SK-MEL-5 (cell line): ENCODE measurements around the gene IRX2. TPM values are rescaled to one million over a fixed set of nuclear protein-coding genes. Genes with fewer than 3 reads are reported as not detected.

Source experiments
- DNase-seq: peaks from one replicate; pipeline ENCODE4 v3.0.0-alpha.2; 2016; ENCODE audit warnings: low read depth, low spot score
- in situ Hi-C: cut with HindIII; loops from 2 replicates; pipeline ENCODE4 v1.10.0; 2016; ENCODE audit warnings: low sequenced_read_pairs, high pct_unique_total_duplicates, low pct_unique_long_range_greater_than_20kb
- total RNA-seq: library from RNA; depleted of rRNA; stranded (reverse); fragments of >200 nt; shearing (Covaris generic); gene quantifications from 2 replicates; pipeline ENCODE4 v1.2.3, GENCODE V29; 2014

IRX2 gene
- total RNA-seq, 1 experiment from 2014 or later: 5.8 TPM

GRCh38 chr5:2748179-2748860, 3.2 kb downstream of the IRX2 start:
- in situ Hi-C loops: no loop called here
- no peak for DNase-seq

GRCh38 chr5:2747363-2748162, 3.9 kb downstream of the IRX2 start:
- in situ Hi-C loops: no loop called here
- no peak for DNase-seq

GRCh38 chr5:2746561-2747032, 4.9 kb downstream of the IRX2 start:
- in situ Hi-C loops: no loop called here
- DNase-seq: peak; percentile 18

- DNase-seq: no peak
- in situ Hi-C loops: no loop called here
Observed at GRCh38 chr5:2744485-2744884, 7.0 kb downstream of the IRX2 start.

- no peak for DNase-seq
- in situ Hi-C loops: no loop called here
Observed at GRCh38 chr5:2742921-2743679, 8.4 kb downstream of the IRX2 start.

GRCh38 chr5:2741956-2742355, 9.5 kb downstream of the IRX2 start:
- DNase-seq: no peak
- in situ Hi-C loops: no loop called here

GRCh38 chr5:2740876-2741555, 10.5 kb downstream of the IRX2 start:
- DNase-seq: no peak
- in situ Hi-C loops: no loop called here

GRCh38 chr5:2740051-2740875, 11.2 kb downstream of the IRX2 start:
- in situ Hi-C loops: no loop called here

GRCh38 chr5:2739360-2740050, 12.0 kb downstream of the IRX2 start:
- no peak for DNase-seq
- in situ Hi-C loops: no loop called here

More at GRCh38 chr5:2740051-2740875, 11.2 kb downstream of the IRX2 start:
- DNase-seq: no peak

GRCh38 chr5:2738700-2739359, 12.6 kb downstream of the IRX2 start:
- in situ Hi-C loops: no loop called here
- no peak for DNase-seq

- no peak for DNase-seq
- in situ Hi-C loops: no loop called here
Observed at GRCh38 chr5:2738156-2738699, 13.2 kb downstream of the IRX2 start.

GRCh38 chr5:2737273-2738155, 14.0 kb downstream of the IRX2 start:
- DNase-seq: no peak
- in situ Hi-C loops: no loop called here

GRCh38 chr5:2736872-2737271, 14.6 kb downstream of the IRX2 start:
- no peak for DNase-seq
- in situ Hi-C loops: no loop called here

- in situ Hi-C loops: no loop called here
- no peak for DNase-seq
Observed at GRCh38 chr5:2735996-2736395, 15.5 kb downstream of the IRX2 start.

GRCh38 chr5:2732850-2733249, 18.6 kb downstream of the IRX2 start:
- in situ Hi-C loops: no loop called here
- no peak for DNase-seq
